GM23338 (cell line): ENCODE data around the gene LRFN3. TPM values are rescaled to one million over a fixed set of nuclear protein-coding genes. Genes with fewer than 3 reads are reported as not detected.

Experiments used
- ATAC-seq: fragments of 200-7000 bp; cut with Tn5 transposase; 3 replicates; pipeline ENCODE4 v1.9.1; 2020
- DNase-seq: peaks from one replicate; pipeline ENCODE4 v3.0.0-alpha.2; 2015; ENCODE audit warnings: low spot score
- H2AFZ ChIP-seq: fragments of 200-600 bp; sonication (generic); 2 replicates; pipeline ENCODE4 v1.8.0; 2016; ENCODE audit warnings: antibody characterized with exemption, mild to moderate bottlenecking, moderate library complexity
- H3F3A ChIP-seq: fragments of 200-600 bp; sonication (generic); replicated peaks from 2 replicates; pipeline ENCODE4 v1.8.0; 2017; ENCODE audit warnings: antibody characterized with exemption, mixed run types, low read depth
- H3K27ac ChIP-seq: fragments of 200-600 bp; sonication (generic); 2 replicates; pipeline ENCODE4 v1.6.1; 2016; ENCODE audit warnings: low read depth
- H3K27me3 ChIP-seq: fragments of 200-600 bp; sonication (generic); 2 replicates; pipeline ENCODE4 v1.8.0; 2016; ENCODE audit warnings: mild to moderate bottlenecking, mixed run types, moderate library complexity; ENCODE audit not compliant: insufficient read depth
- H3K36me3 ChIP-seq: fragments of 200-600 bp; sonication (generic); 2 replicates; pipeline ENCODE4 v1.8.0; 2016; ENCODE audit warnings: mild to moderate bottlenecking; ENCODE audit not compliant: insufficient read depth
- H3K4me1 ChIP-seq: fragments of 200-600 bp; sonication (generic); 2 replicates; pipeline ENCODE4 v1.8.0; 2016; ENCODE audit warnings: mild to moderate bottlenecking, moderate library complexity; ENCODE audit not compliant: insufficient read depth
- H3K4me2 ChIP-seq: fragments of 200-600 bp; sonication (generic); 2 replicates; pipeline ENCODE4 v1.7.1; 2017; ENCODE audit warnings: mixed run types
- H3K4me3 ChIP-seq: fragments of 200-600 bp; sonication (generic); 2 replicates; pipeline ENCODE4 v1.6.1; 2016; ENCODE audit warnings: mixed run types
- H3K79me2 ChIP-seq: fragments of 200-600 bp; sonication (generic); replicated peaks from 2 replicates; pipeline ENCODE4 v1.8.0; 2017; ENCODE audit warnings: mild to moderate bottlenecking; ENCODE audit not compliant: insufficient read depth
- H3K9me2 ChIP-seq: fragments of 200-600 bp; sonication (generic); 2 replicates; pipeline ENCODE4 v1.8.0; 2017; ENCODE audit not compliant: insufficient read depth
- H4K20me1 ChIP-seq: fragments of 200-600 bp; sonication (generic); replicated peaks from 2 replicates; pipeline ENCODE4 v1.8.0; 2017; ENCODE audit warnings: mild to moderate bottlenecking; ENCODE audit not compliant: insufficient read depth
- H3K27ac Mint-ChIP-seq: 2 replicates; pipeline ENCODE4 v1.8.0; 2020; ENCODE audit warnings: inconsistent platforms, mild to moderate bottlenecking, moderate library complexity, mixed read lengths
- H3K27me3 Mint-ChIP-seq: 3 replicates; pipeline ENCODE4 v1.8.0; 2022; ENCODE audit warnings: low read depth, mild to moderate bottlenecking, moderate library complexity, mixed read lengths, inconsistent platforms; ENCODE audit not compliant: insufficient read depth, poor library complexity
- H3K36me3 Mint-ChIP-seq: 3 replicates; pipeline ENCODE4 v1.8.0; 2021; ENCODE audit warnings: low read depth, mild to moderate bottlenecking, inconsistent platforms, moderate library complexity, mixed read lengths
- H3K4me1 Mint-ChIP-seq: 3 replicates; pipeline ENCODE4 v1.8.0; 2020; ENCODE audit warnings: mild to moderate bottlenecking, inconsistent platforms, mixed read lengths
- H3K4me3 Mint-ChIP-seq: 3 replicates; pipeline ENCODE4 v1.8.0; 2021; ENCODE audit warnings: moderate library complexity, mild to moderate bottlenecking, inconsistent platforms, mixed read lengths
- H3K9me3 Mint-ChIP-seq: 3 replicates; pipeline ENCODE4 v1.8.0; 2020; ENCODE audit warnings: moderate library complexity, mild to moderate bottlenecking, inconsistent platforms, mixed read lengths
- CREB1 ChIP-seq: fragments of 250-450 bp; sonication (Bioruptor Pico); IDR thresholded peaks from 2 replicates; pipeline ENCODE4 v1.5.0; 2020; ENCODE audit warnings: low read depth, mild to moderate bottlenecking, moderate library complexity
- CTCF ChIP-seq, 2 experiments: fragments of 200-600 bp in 1 of 2; sonication (generic) in 1 of 2; conservative IDR thresholded peaks; 2 replicates each; pipeline versions ENCODE4 v1.5.1 to v1.6.1; 2016 to 2017; ENCODE audit warnings: antibody characterized with exemption in 2 of 2, low read depth in 2 of 2, mild to moderate bottlenecking in 2 of 2, moderate library complexity in 1 of 2
- ETS1 ChIP-seq: IDR thresholded peaks from 2 replicates; pipeline ENCODE4 v1.6.1; 2016; ENCODE audit warnings: antibody characterized with exemption
- EZH2 ChIP-seq: fragments of 200-600 bp; sonication (generic); IDR thresholded peaks from one replicate; pipeline ENCODE4 v1.8.0; 2017; ENCODE audit warnings: antibody characterized with exemption, mild to moderate bottlenecking, low read depth; ENCODE audit not compliant: unreplicated experiment
- EZH2phosphoT487 ChIP-seq: fragments of 200-600 bp; sonication (generic); IDR thresholded peaks from one replicate; pipeline ENCODE4 v1.8.1; 2018; ENCODE audit warnings: antibody characterized with exemption; ENCODE audit not compliant: unreplicated experiment
- JUNB ChIP-seq: IDR thresholded peaks from one replicate; pipeline ENCODE4 v1.6.1; 2016; ENCODE audit warnings: antibody characterized with exemption; ENCODE audit not compliant: unreplicated experiment
- NANOG ChIP-seq: IDR thresholded peaks from 2 replicates; pipeline ENCODE4 v1.6.1; 2016; ENCODE audit warnings: antibody characterized with exemption, borderline replicate concordance
- POLR2AphosphoS5 ChIP-seq: IDR thresholded peaks from 2 replicates; pipeline ENCODE4 v1.6.1; 2016; ENCODE audit warnings: antibody characterized with exemption, low read depth
- REST ChIP-seq: IDR thresholded peaks from one replicate; pipeline ENCODE4 v1.6.1; 2018; ENCODE audit warnings: antibody characterized with exemption; ENCODE audit not compliant: unreplicated experiment
- STAT1 ChIP-seq: IDR thresholded peaks from one replicate; pipeline ENCODE4 v1.6.1; 2016; ENCODE audit warnings: antibody characterized with exemption; ENCODE audit not compliant: unreplicated experiment
- ZNF114 ChIP-seq: fragments of 250-450 bp; sonication (Bioruptor Pico); IDR thresholded peaks from 2 replicates; pipeline ENCODE4 v1.5.0; 2020; ENCODE audit warnings: mild to moderate bottlenecking, moderate library complexity
- ZNF331 ChIP-seq: fragments of 250-450 bp; sonication (Bioruptor Pico); IDR thresholded peaks from 2 replicates; pipeline ENCODE4 v1.5.0; 2020; ENCODE audit warnings: low read depth, mild to moderate bottlenecking, moderate library complexity
- ZNF462 ChIP-seq: fragments of 250-450 bp; sonication (Bioruptor Pico); IDR thresholded peaks from 2 replicates; pipeline ENCODE4 v1.5.0; 2020; ENCODE audit warnings: mild to moderate bottlenecking, moderate library complexity
- polyA plus RNA-seq: library from polyadenylated mRNA; unstranded; fragments of >200 nt; fragmentation: Nextera tagmentation; extraction: Ambion mirVana; gene quantifications from 2 replicates; pipeline ENCODE4 v1.2.1, GENCODE V29; 2016
- total RNA-seq: library from RNA; depleted of rRNA; stranded (reverse); fragments of >200 nt; shearing (Covaris generic); gene quantifications from 2 replicates; pipeline ENCODE4 v1.2.3, GENCODE V29; 2014

Gene LRFN3
- total and polyA plus RNA-seq, 2 experiments from 2014 or later = 5.8 to 15.1 TPM

- no peak overlapping the region for H2AFZ ChIP-seq
- no peaks in the 10 kb centered on the region for H3K36me3 ChIP-seq
- Mint-ChIP-seq H3K4me1 (peaks cover 19% of the 10 kb centered on the region), H3K9me3 (no peaks in the 10 kb centered on the region), H3K27me3 (peaks cover 20% of the 10 kb centered on the region), H3K4me3 (peak overlapping the region; percentile 65), H3K27ac (peak overlapping the region; percentile 94), H3K36me3 (no peaks in the 10 kb centered on the region; the same call in 2 of the 3 replicates)
- H4K20me1 ChIP-seq = no peaks in the 10 kb centered on the region
- H3F3A ChIP-seq = peaks cover 13% of the 10 kb centered on the region
- peak; percentile 41 for ATAC-seq
- H3K27ac ChIP-seq = peak overlapping the region; percentile 86
- no peak for DNase-seq
- TF ChIP-seq ZNF462 (CRISPR knock-in tag) = no peak
- TF ChIP-seq JUNB = no peak
- no peak for TF ChIP-seq STAT1
- no peak for TF ChIP-seq EZH2
- TF ChIP-seq REST = no peak
- no peak for TF ChIP-seq ZNF331 (CRISPR knock-in tag)
- TF ChIP-seq ETS1 = no peak
- TF ChIP-seq EZH2phosphoT487 = no peak
- no peak for TF ChIP-seq CREB1 (CRISPR knock-in tag)
- no peak for TF ChIP-seq NANOG
- no peak for TF ChIP-seq CTCF (conservative IDR thresholded peaks at IDR 0.05; ENCODE audit: low read depth in 2 of 2)
- TF ChIP-seq ZNF114 (CRISPR knock-in tag) = no peak
- TF ChIP-seq POLR2AphosphoS5 = no peak
- H3K4me3 ChIP-seq = peak overlapping the region; percentile 38
- peaks cover 19% of the 10 kb centered on the region; the same call in 1 of the 2 replicates for H3K4me1 ChIP-seq
- H3K4me2 ChIP-seq = peak overlapping the region; percentile 56
- 0 out of 2 replicates have a peak, but pooled peaks cover under 1% of the 10 kb centered on the region for H3K79me2 ChIP-seq
- peaks cover 4% of the 10 kb centered on the region for H3K27me3 ChIP-seq
- H3K9me2 ChIP-seq = peaks cover 3% of the 10 kb centered on the region; the same call in 1 of the 2 replicates
Measured at GRCh38 chr19:35931874-35932202, 4.3 kb upstream of the LRFN3 start.
